ENCODE data around the gene MVB12B.

- TF ChIP-seq CTCF (IDR thresholded peaks at IDR 0.05) (no peak), EP300 (IDR thresholded peaks at IDR 0.05) (no peak)
Measured at GRCh38 chr9:126481862-126482261, 155.2 kb downstream of the MVB12B start.
